ENCODE results near the gene CARF. TPM values are rescaled to one million over a fixed set of nuclear protein-coding genes. Genes with fewer than 3 reads are reported as not detected.
"Not testable (repeated sequence)": the region's sequence is repeated elsewhere in the genome, so short reads cannot be mapped to it uniquely, and the experiment has no call there.

Gene CARF
- total RNA-seq, 1 experiment from 2014 or later: 6.5 TPM

GRCh38 chr2:202989749-202990148, 77.7 kb downstream of the CARF start:
- Histone ChIP-seq H3K4me1 (replicated peaks; ENCODE audit: insufficient read depth) (no peaks in the 10 kb centered on the region), H3K9me3 (ENCODE audit: insufficient read depth, low read depth) (no peaks in the 10 kb centered on the region), H3K27ac (no peak overlapping the region), H3K79me2 (ENCODE audit: low read depth) (no peaks in the 10 kb centered on the region), H4K20me1 (ENCODE audit: insufficient read depth) (no peaks in the 10 kb centered on the region), H2AFZ (no peak overlapping the region), H3F3A (ENCODE audit: insufficient read depth, low read depth) (no peaks in the 10 kb centered on the region), H3K9me2 (ENCODE audit: insufficient read depth) (no peaks in the 10 kb centered on the region), H3K27me3 (ENCODE audit: insufficient read depth, low read depth) (no peaks in the 10 kb centered on the region), H3K4me3 (no peak overlapping the region), H3K4me2 (no peak overlapping the region), H3K36me3 (ENCODE audit: low read depth) (no peaks in the 10 kb centered on the region)
- TF ChIP-seq EZH2 (IDR thresholded peaks at IDR 0.05; ENCODE audit: low read depth) (no peak), CTCF (conservative IDR thresholded peaks at IDR 0.05) (no peak)
- POLR2A ChIA-PET (ENCODE audit: unreplicated experiment): no interaction called here
- CTCF ChIA-PET: no interaction called here
- DNase-seq: no peak
- BruUV-seq (replicated peaks): no TSS peak
- intact Hi-C loops (cut with micrococcal nuclease; ENCODE audit: unreplicated experiment): no loop called here

- BruUV-seq (replicated peaks): no TSS peak
- no peak for DNase-seq
- Histone ChIP-seq H2AFZ (no peak overlapping the region), H3K79me2 (ENCODE audit: low read depth) (no peaks in the 10 kb centered on the region), H3K9me2 (ENCODE audit: insufficient read depth) (no peaks in the 10 kb centered on the region), H4K20me1 (ENCODE audit: insufficient read depth) (no peaks in the 10 kb centered on the region), H3K4me2 (no peak overlapping the region), H3K4me3 (no peak overlapping the region), H3K9me3 (ENCODE audit: insufficient read depth, low read depth) (no peaks in the 10 kb centered on the region), H3K27ac (no peak overlapping the region), H3F3A (ENCODE audit: insufficient read depth, low read depth) (no peaks in the 10 kb centered on the region), H3K4me1 (replicated peaks; ENCODE audit: insufficient read depth) (no peaks in the 10 kb centered on the region), H3K27me3 (ENCODE audit: insufficient read depth, low read depth) (no peaks in the 10 kb centered on the region), H3K36me3 (ENCODE audit: low read depth) (no peaks in the 10 kb centered on the region)
- ChIA-PET CTCF (no interaction called here), POLR2A (ENCODE audit: unreplicated experiment) (no interaction called here)
- TF ChIP-seq CTCF (conservative IDR thresholded peaks at IDR 0.05): no peak
- no peak for TF ChIP-seq EZH2 (IDR thresholded peaks at IDR 0.05; ENCODE audit: low read depth)
- intact Hi-C loops (cut with micrococcal nuclease; ENCODE audit: unreplicated experiment): no loop called here
Measured at GRCh38 chr2:202990501-202990900, 78.4 kb downstream of the CARF start.

- POLR2A ChIA-PET (ENCODE audit: unreplicated experiment); BruUV-seq (replicated peaks); H3K9me3 ChIP-seq (ENCODE audit: insufficient read depth, low read depth); H3K79me2 ChIP-seq (ENCODE audit: low read depth); H4K20me1 ChIP-seq (ENCODE audit: insufficient read depth); H3K4me3 ChIP-seq; H3K4me2 ChIP-seq; DNase-seq; CTCF ChIA-PET; H3K9me2 ChIP-seq (ENCODE audit: insufficient read depth); H3K27ac ChIP-seq; intact Hi-C loops (cut with micrococcal nuclease; ENCODE audit: unreplicated experiment); H3K27me3 ChIP-seq (ENCODE audit: insufficient read depth, low read depth); H3K4me1 ChIP-seq (replicated peaks; ENCODE audit: insufficient read depth); H3F3A ChIP-seq (ENCODE audit: insufficient read depth, low read depth); H3K36me3 ChIP-seq (ENCODE audit: low read depth); H2AFZ ChIP-seq: not testable (repeated sequence)
Measured at GRCh38 chr2:202997113-202997512, 85.0 kb downstream of the CARF start.

- Histone ChIP-seq H3K27me3 (ENCODE audit: insufficient read depth, low read depth) (no peaks in the 10 kb centered on the region), H3K9me3 (ENCODE audit: insufficient read depth, low read depth) (no peaks in the 10 kb centered on the region), H3K79me2 (ENCODE audit: low read depth) (no peaks in the 10 kb centered on the region), H2AFZ (no peak overlapping the region), H4K20me1 (ENCODE audit: insufficient read depth) (no peaks in the 10 kb centered on the region), H3K9me2 (ENCODE audit: insufficient read depth) (no peaks in the 10 kb centered on the region), H3K4me1 (replicated peaks; ENCODE audit: insufficient read depth) (no peaks in the 10 kb centered on the region), H3F3A (ENCODE audit: insufficient read depth, low read depth) (no peaks in the 10 kb centered on the region), H3K4me3 (no peak overlapping the region), H3K36me3 (ENCODE audit: low read depth) (no peaks in the 10 kb centered on the region), H3K4me2 (no peak overlapping the region), H3K27ac (no peak overlapping the region)
- TF ChIP-seq EZH2 (IDR thresholded peaks at IDR 0.05; ENCODE audit: low read depth) (no peak), CTCF (conservative IDR thresholded peaks at IDR 0.05) (no peak)
- ChIA-PET CTCF (no interaction called here), POLR2A (ENCODE audit: unreplicated experiment) (interaction anchor here (0.7 kb wide), 1 partner anchor 47 kb away, joined by 3 read pairs; no protein-coding TSS in a partner anchor)
- intact Hi-C loops (cut with micrococcal nuclease; ENCODE audit: unreplicated experiment): no loop called here
- no peak for DNase-seq
- no TSS peak for BruUV-seq (replicated peaks)
Measured at GRCh38 chr2:203002054-203002821, 90.2 kb downstream of the CARF start.

All from PC-9 (cell line).